SK-N-SH treated with all-trans-retinoic acid at 6 μM for 48 hours (cell line): ENCODE data around the gene ZNFX1.

Source experiments
- ATAC-seq: fragments of 200-7000 bp; cut with Tn5 transposase; 3 replicates; pipeline ENCODE4 v1.9.1; 2020; ENCODE audit warnings: mild to moderate bottlenecking, moderate library complexity
- ARNTL ChIP-seq: fragments of 450-650 bp; formaldehyde crosslinking; IDR thresholded peaks from 2 replicates; pipeline ENCODE4 v1.5.0; 2020; ENCODE audit warnings: low read depth, mild to moderate bottlenecking, moderate library complexity, borderline replicate concordance
- BACH2 ChIP-seq: fragments of 250-450 bp; sonication (Bioruptor Pico); IDR thresholded peaks from 2 replicates; pipeline ENCODE4 v1.9.0; 2021; ENCODE audit warnings: mild to moderate bottlenecking, borderline replicate concordance
- CSDC2 ChIP-seq: fragments of 250-450 bp; sonication (Bioruptor Pico); IDR thresholded peaks from 2 replicates; pipeline ENCODE4 v1.5.0; 2020; ENCODE audit warnings: mild to moderate bottlenecking, moderate library complexity
- ESRRG ChIP-seq: fragments of 250-450 bp; sonication (Bioruptor Pico); IDR thresholded peaks from 2 replicates; pipeline ENCODE4 v1.6.1; 2021; ENCODE audit warnings: mild to moderate bottlenecking
- GLIS3 ChIP-seq: fragments of 250-450 bp; sonication (Bioruptor Pico); IDR thresholded peaks from 2 replicates; pipeline ENCODE4 v1.5.0; 2020; ENCODE audit warnings: mild to moderate bottlenecking, moderate library complexity
- ISL1 ChIP-seq: fragments of 250-450 bp; sonication (Bioruptor Pico); IDR thresholded peaks from 2 replicates; pipeline ENCODE4 v2.1.2; 2022; ENCODE audit warnings: mild to moderate bottlenecking, moderate library complexity
- PPARA ChIP-seq: fragments of 250-450 bp; sonication (Bioruptor Pico); IDR thresholded peaks from 2 replicates; pipeline ENCODE4 v1.5.0; 2020; ENCODE audit warnings: mild to moderate bottlenecking, borderline replicate concordance
- RARB ChIP-seq: fragments of 250-450 bp; sonication (Bioruptor Pico); IDR thresholded peaks from 2 replicates; pipeline ENCODE4 v1.8.0; 2021; ENCODE audit warnings: mild to moderate bottlenecking, moderate library complexity
- SNAI2 ChIP-seq: fragments of 250-450 bp; sonication (Bioruptor Pico); IDR thresholded peaks from 2 replicates; pipeline ENCODE4 v1.5.0; 2020; ENCODE audit warnings: mild to moderate bottlenecking, moderate library complexity
- TCF4 ChIP-seq: fragments of 250-450 bp; sonication (Bioruptor Pico); IDR thresholded peaks from 2 replicates; pipeline ENCODE4 v1.8.0; 2021; ENCODE audit warnings: mild to moderate bottlenecking, moderate library complexity, borderline replicate concordance
- TOX ChIP-seq: fragments of 250-450 bp; sonication (Bioruptor Pico); IDR thresholded peaks from 2 replicates; pipeline ENCODE4 v1.8.0; 2021; ENCODE audit warnings: mild to moderate bottlenecking, moderate library complexity, borderline replicate concordance
- ZFP3 ChIP-seq: fragments of 250-450 bp; sonication (Bioruptor Pico); IDR thresholded peaks from 2 replicates; pipeline ENCODE4 v1.5.0; 2020; ENCODE audit warnings: mild to moderate bottlenecking, moderate library complexity
- ZFP30 ChIP-seq: fragments of 450-650 bp; formaldehyde crosslinking; IDR thresholded peaks from 2 replicates; pipeline ENCODE4 v1.5.0; 2022; ENCODE audit warnings: mild to moderate bottlenecking, moderate library complexity
- ZNF565 ChIP-seq: fragments of 450-650 bp; formaldehyde crosslinking; conservative IDR thresholded peaks from 2 replicates; pipeline ENCODE4 v1.5.0; 2020; ENCODE audit warnings: low read depth, mild to moderate bottlenecking, moderate library complexity
- ZNF70 ChIP-seq: fragments of 450-650 bp; formaldehyde crosslinking; IDR thresholded peaks from 2 replicates; pipeline ENCODE4 v1.5.0; 2020; ENCODE audit warnings: mild to moderate bottlenecking, moderate library complexity
- ZNF8 ChIP-seq: fragments of 450-650 bp; formaldehyde crosslinking; IDR thresholded peaks from 2 replicates; pipeline ENCODE4 v1.5.0; 2020; ENCODE audit warnings: mild to moderate bottlenecking, moderate library complexity
- TF ChIP-seq, protein P1 (sequence below): fragments of 250-450 bp; sonication (Bioruptor Pico); IDR thresholded peaks from 2 replicates; pipeline ENCODE4 v1.8.0; 2021; ENCODE audit warnings: low read depth, mild to moderate bottlenecking, moderate library complexity, borderline replicate concordance
- TF ChIP-seq, protein P2 (sequence below): fragments of 250-450 bp; sonication (Bioruptor Pico); IDR thresholded peaks from 2 replicates; pipeline ENCODE4 v1.5.1; 2020; ENCODE audit warnings: low read depth, mild to moderate bottlenecking, moderate library complexity
- TF ChIP-seq, protein P3 (sequence below): fragments of 250-450 bp; sonication (Bioruptor Pico); IDR thresholded peaks from 2 replicates; pipeline ENCODE4 v1.5.1; 2021; ENCODE audit warnings: mild to moderate bottlenecking, moderate library complexity
- TF ChIP-seq, protein P4 (sequence below): fragments of 250-450 bp; sonication (Bioruptor Pico); IDR thresholded peaks from 2 replicates; pipeline ENCODE4 v1.5.0; 2020; ENCODE audit warnings: mild to moderate bottlenecking, moderate library complexity

ZNFX1 gene

DNA sequence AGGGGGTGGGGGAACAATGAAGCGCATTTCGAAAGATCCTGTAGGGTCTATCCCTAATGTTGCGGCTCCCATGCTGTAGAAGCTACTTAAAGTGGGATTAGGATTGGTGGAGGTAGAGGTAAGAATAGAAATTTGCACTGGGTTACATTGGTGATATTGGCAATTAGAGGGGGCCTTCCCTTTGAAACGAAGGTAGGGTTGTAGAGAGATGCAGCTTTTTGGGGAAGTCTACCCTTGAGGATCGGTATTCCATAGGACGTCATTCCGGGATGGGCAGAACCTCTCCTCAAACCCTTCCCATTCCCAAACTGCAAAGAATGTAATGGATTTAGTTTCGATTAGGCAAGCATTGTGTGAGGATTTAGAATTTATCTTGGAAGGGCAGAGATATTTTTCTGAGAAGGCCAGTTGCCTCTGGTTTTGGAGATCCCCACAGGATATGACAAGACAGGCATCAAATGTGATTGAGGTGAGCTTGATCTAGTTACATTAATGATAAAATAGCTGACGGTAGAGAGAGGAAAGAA is 5.4 kb upstream of the ZNFX1 start:
- TF ChIP-seq BACH2 (CRISPR knock-in tag) (no peak), ZFP30 (no peak), PPARA (CRISPR knock-in tag) (no peak), GLIS3 (CRISPR knock-in tag) (no peak), TOX (CRISPR knock-in tag) (no peak)
- TF ChIP-seq, protein P1, sequence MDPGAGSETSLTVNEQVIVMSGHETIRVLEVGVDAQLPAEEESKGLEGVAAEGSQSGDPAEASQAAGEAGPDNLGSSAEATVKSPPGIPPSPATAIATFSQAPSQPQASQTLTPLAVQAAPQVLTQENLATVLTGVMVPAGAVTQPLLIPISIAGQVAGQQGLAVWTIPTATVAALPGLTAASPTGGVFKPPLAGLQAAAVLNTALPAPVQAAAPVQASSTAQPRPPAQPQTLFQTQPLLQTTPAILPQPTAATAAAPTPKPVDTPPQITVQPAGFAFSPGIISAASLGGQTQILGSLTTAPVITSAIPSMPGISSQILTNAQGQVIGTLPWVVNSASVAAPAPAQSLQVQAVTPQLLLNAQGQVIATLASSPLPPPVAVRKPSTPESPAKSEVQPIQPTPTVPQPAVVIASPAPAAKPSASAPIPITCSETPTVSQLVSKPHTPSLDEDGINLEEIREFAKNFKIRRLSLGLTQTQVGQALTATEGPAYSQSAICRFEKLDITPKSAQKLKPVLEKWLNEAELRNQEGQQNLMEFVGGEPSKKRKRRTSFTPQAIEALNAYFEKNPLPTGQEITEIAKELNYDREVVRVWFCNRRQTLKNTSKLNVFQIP (CRISPR knock-in tag) = no peak
- TF ChIP-seq, protein P2, sequence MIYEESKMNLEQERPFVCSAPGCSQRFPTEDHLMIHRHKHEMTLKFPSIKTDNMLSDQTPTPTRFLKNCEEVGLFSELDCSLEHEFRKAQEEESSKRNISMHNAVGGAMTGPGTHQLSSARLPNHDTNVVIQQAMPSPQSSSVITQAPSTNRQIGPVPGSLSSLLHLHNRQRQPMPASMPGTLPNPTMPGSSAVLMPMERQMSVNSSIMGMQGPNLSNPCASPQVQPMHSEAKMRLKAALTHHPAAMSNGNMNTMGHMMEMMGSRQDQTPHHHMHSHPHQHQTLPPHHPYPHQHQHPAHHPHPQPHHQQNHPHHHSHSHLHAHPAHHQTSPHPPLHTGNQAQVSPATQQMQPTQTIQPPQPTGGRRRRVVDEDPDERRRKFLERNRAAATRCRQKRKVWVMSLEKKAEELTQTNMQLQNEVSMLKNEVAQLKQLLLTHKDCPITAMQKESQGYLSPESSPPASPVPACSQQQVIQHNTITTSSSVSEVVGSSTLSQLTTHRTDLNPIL (CRISPR knock-in tag) = no peak
- no peak for ATAC-seq

DNA sequence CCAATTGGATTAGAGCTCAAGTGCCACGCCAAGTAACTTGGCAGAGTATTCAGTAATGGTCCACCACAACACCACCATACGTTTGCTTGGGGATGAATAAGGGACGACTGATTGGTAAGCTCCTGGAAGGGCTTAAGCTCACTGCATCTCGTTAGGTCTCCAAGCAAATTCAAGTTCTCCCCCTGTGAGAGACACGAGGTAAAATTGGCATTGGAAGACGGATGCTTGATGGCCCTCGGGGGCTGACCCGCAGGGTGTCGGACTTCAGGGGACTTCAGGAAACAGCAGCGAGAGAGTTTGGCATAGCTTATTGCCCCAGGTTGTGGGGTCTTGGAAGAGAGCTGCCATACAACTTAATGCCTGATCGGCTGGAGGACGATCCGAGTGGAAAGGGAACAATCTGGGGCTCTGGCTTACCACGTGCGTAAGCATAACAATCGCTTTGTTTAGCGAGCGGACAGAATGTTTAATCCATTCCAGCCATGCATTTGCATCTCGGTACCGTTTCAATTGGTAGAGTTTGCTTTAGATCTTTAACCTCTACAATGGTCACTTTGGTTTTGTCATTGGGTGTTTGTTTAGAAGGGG is 4.8 kb upstream of the ZNFX1 start:
- ATAC-seq = no peak
- TF ChIP-seq, protein P2 (CRISPR knock-in tag) = no peak
- no peak for TF ChIP-seq GLIS3 (CRISPR knock-in tag)
- TF ChIP-seq, protein P3, sequence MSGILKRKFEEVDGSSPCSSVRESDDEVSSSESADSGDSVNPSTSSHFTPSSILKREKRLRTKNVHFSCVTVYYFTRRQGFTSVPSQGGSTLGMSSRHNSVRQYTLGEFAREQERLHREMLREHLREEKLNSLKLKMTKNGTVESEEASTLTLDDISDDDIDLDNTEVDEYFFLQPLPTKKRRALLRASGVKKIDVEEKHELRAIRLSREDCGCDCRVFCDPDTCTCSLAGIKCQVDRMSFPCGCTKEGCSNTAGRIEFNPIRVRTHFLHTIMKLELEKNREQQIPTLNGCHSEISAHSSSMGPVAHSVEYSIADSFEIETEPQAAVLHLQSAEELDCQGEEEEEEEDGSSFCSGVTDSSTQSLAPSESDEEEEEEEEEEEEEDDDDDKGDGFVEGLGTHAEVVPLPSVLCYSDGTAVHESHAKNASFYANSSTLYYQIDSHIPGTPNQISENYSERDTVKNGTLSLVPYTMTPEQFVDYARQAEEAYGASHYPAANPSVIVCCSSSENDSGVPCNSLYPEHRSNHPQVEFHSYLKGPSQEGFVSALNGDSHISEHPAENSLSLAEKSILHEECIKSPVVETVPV (CRISPR knock-in tag) = no peak
- TF ChIP-seq, protein P1 (CRISPR knock-in tag) = no peak
- TF ChIP-seq PPARA (CRISPR knock-in tag) = no peak
- TF ChIP-seq CSDC2 = no peak
- TF ChIP-seq BACH2 (CRISPR knock-in tag) = no peak
- TF ChIP-seq TCF4 (CRISPR knock-in tag) = no peak
- no peak for TF ChIP-seq ESRRG (CRISPR knock-in tag)
- TF ChIP-seq ZNF70 (CRISPR knock-in tag) = no peak

GRCh38 chr20:49281913-49282467 is 4.1 kb upstream of the ZNFX1 start:
- no peak for ATAC-seq
- TF ChIP-seq ZNF8 (CRISPR knock-in tag) = no peak
- TF ChIP-seq TCF4 (CRISPR knock-in tag) = no peak
- TF ChIP-seq ARNTL (CRISPR knock-in tag) = no peak
- TF ChIP-seq ZNF565 (CRISPR knock-in tag) = no peak
- TF ChIP-seq, protein P4, sequence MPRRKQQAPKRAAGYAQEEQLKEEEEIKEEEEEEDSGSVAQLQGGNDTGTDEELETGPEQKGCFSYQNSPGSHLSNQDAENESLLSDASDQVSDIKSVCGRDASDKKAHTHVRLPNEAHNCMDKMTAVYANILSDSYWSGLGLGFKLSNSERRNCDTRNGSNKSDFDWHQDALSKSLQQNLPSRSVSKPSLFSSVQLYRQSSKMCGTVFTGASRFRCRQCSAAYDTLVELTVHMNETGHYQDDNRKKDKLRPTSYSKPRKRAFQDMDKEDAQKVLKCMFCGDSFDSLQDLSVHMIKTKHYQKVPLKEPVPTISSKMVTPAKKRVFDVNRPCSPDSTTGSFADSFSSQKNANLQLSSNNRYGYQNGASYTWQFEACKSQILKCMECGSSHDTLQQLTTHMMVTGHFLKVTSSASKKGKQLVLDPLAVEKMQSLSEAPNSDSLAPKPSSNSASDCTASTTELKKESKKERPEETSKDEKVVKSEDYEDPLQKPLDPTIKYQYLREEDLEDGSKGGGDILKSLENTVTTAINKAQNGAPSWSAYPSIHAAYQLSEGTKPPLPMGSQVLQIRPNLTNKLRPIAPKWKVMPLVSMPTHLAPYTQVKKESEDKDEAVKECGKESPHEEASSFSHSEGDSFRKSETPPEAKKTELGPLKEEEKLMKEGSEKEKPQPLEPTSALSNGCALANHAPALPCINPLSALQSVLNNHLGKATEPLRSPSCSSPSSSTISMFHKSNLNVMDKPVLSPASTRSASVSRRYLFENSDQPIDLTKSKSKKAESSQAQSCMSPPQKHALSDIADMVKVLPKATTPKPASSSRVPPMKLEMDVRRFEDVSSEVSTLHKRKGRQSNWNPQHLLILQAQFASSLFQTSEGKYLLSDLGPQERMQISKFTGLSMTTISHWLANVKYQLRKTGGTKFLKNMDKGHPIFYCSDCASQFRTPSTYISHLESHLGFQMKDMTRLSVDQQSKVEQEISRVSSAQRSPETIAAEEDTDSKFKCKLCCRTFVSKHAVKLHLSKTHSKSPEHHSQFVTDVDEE = no peak
- TF ChIP-seq, protein P2 (CRISPR knock-in tag) = no peak
- TF ChIP-seq ZNF70 (CRISPR knock-in tag) = no peak
- no peak for TF ChIP-seq PPARA (CRISPR knock-in tag)
- TF ChIP-seq RARB (CRISPR knock-in tag) = no peak
- no peak for TF ChIP-seq ISL1 (CRISPR knock-in tag)
- no peak for TF ChIP-seq ZFP3 (CRISPR knock-in tag)
- TF ChIP-seq, protein P3 (CRISPR knock-in tag) = no peak
- TF ChIP-seq GLIS3 (CRISPR knock-in tag) = no peak
- TF ChIP-seq SNAI2 (CRISPR knock-in tag) = no peak
- no peak for TF ChIP-seq ZFP30
- TF ChIP-seq, protein P1 (CRISPR knock-in tag) = no peak
